Activated CD8-positive, alpha-beta T cell treated with anti-CD3 and anti-CD28 coated beads for 36 hours (primary cell): ENCODE results near the gene COL3A1. TPM values are rescaled to one million over a fixed set of nuclear protein-coding genes. Genes with fewer than 3 reads are reported as not detected.
A peak's percentile ranks its signal among the peaks of the same experiment; 100 is the strongest.

Source experiments
- ATAC-seq: fragments of 200-7000 bp; cut with Tn5 transposase; one replicate; pipeline ENCODE4 v1.10.0; 2021; ENCODE audit warnings: mild to moderate bottlenecking, moderate library complexity
- CTCF ChIA-PET: fragments of 350-600 bp; sonication (Branson Sonifier 250); formaldehyde crosslinking; loops from one replicate; lab custom pipeline; 2021; ENCODE audit warnings: antibody characterized with exemption; lab: Charles Lee
- POLR2A ChIA-PET: fragments of 350-600 bp; sonication (Branson Sonifier 250); formaldehyde crosslinking; loops from one replicate; lab custom pipeline; 2021; ENCODE audit warnings: antibody characterized with exemption; lab: Charles Lee
- DNase-seq: peaks from one replicate; pipeline ENCODE4 v3.0.0-alpha.2; 2020
- H3K27ac Mint-ChIP-seq: one replicate; pipeline ENCODE4 v1.8.0; 2021; ENCODE audit warnings: mild to moderate bottlenecking, mixed read lengths
- H3K27me3 Mint-ChIP-seq: one replicate; pipeline ENCODE4 v1.8.0; 2021; ENCODE audit warnings: mixed read lengths
- H3K36me3 Mint-ChIP-seq: one replicate; pipeline ENCODE4 v1.8.0; 2021; ENCODE audit warnings: low read depth, mixed read lengths
- H3K4me1 Mint-ChIP-seq: one replicate; pipeline ENCODE4 v1.8.0; 2021; ENCODE audit warnings: low read depth, mixed read lengths
- H3K4me3 Mint-ChIP-seq: one replicate; pipeline ENCODE4 v1.8.0; 2021; ENCODE audit warnings: mild to moderate bottlenecking, moderate library complexity, mixed read lengths
- H3K9me3 Mint-ChIP-seq: one replicate; pipeline ENCODE4 v1.8.0; 2021; ENCODE audit warnings: mixed read lengths
- intact Hi-C: fragments of 100-400 bp; cut with micrococcal nuclease; formaldehyde crosslinking; loops from one replicate; pipeline ENCODE4 v1.10.0; 2022
- total RNA-seq, 2 experiments: library from RNA; stranded (reverse); gene quantifications; one replicate each; pipeline ENCODE4 v1.2.3, GENCODE V29; 2021
- TF ChIP-seq, protein P1 (sequence below): fragments of 200-600 bp; IDR thresholded peaks from one replicate; pipeline ENCODE4 v1.8.0; 2022; ENCODE audit warnings: antibody characterized with exemption, mild to moderate bottlenecking

Gene COL3A1
- total RNA-seq, 2 experiments from 2014 or later: not detected

DNA sequence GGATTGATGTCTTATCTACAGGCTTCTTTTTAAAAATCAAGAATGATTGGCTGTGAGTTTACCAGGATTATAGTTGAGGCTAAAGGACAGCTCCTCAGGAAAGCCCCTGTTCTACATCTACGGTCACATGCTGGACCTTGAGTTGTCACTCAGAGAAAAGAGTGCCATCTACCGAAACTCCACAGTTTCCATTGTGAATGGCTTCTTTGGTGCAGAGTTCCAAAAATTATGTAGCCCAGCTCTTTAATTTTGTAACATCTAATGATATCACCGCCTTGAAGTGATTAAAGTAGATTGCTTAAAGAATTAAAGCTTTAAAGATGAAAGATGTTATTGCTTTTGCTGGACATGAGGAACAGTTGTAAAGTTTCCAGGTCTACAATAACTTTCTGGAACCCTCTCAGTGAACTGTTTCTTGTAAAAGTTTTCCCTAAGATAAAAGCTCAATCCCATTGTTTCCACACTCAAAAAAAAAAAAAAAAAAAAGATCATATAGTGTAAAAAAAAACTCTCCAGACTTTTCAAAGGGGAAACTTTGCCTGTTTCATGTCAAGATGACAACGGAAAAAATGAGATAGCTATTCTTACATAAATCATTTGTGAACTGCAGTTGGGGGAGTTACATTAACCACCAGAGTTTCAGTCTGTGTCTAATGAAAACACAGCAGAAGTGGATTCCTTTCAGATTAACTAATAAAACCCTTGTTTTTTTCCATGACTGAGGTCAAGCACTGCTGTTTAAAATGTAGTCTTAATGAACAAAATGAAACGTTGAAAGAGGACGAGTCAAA is 4.3 kb downstream of the COL3A1 start:
- intact Hi-C loops: no loop called here
- Mint-ChIP-seq H3K4me3 (peak overlapping the region; percentile 11), H3K27me3 (peaks cover 8% of the 10 kb centered on the region), H3K36me3 (no peaks in the 10 kb centered on the region), H3K27ac (peak overlapping the region; percentile 56), H3K9me3 (no peaks in the 10 kb centered on the region), H3K4me1 (peaks cover 21% of the 10 kb centered on the region)
- POLR2A ChIA-PET: no interaction called here
- TF ChIP-seq, protein P1, sequence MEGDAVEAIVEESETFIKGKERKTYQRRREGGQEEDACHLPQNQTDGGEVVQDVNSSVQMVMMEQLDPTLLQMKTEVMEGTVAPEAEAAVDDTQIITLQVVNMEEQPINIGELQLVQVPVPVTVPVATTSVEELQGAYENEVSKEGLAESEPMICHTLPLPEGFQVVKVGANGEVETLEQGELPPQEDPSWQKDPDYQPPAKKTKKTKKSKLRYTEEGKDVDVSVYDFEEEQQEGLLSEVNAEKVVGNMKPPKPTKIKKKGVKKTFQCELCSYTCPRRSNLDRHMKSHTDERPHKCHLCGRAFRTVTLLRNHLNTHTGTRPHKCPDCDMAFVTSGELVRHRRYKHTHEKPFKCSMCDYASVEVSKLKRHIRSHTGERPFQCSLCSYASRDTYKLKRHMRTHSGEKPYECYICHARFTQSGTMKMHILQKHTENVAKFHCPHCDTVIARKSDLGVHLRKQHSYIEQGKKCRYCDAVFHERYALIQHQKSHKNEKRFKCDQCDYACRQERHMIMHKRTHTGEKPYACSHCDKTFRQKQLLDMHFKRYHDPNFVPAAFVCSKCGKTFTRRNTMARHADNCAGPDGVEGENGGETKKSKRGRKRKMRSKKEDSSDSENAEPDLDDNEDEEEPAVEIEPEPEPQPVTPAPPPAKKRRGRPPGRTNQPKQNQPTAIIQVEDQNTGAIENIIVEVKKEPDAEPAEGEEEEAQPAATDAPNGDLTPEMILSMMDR: no peak
- DNase-seq (peak; percentile 3), ATAC-seq (peak; percentile 82)
- CTCF ChIA-PET: interaction anchor here (1.1 kb wide), 1 partner anchor 454 kb away, joined by 3 read pairs; no protein-coding TSS in a partner anchor

DNA sequence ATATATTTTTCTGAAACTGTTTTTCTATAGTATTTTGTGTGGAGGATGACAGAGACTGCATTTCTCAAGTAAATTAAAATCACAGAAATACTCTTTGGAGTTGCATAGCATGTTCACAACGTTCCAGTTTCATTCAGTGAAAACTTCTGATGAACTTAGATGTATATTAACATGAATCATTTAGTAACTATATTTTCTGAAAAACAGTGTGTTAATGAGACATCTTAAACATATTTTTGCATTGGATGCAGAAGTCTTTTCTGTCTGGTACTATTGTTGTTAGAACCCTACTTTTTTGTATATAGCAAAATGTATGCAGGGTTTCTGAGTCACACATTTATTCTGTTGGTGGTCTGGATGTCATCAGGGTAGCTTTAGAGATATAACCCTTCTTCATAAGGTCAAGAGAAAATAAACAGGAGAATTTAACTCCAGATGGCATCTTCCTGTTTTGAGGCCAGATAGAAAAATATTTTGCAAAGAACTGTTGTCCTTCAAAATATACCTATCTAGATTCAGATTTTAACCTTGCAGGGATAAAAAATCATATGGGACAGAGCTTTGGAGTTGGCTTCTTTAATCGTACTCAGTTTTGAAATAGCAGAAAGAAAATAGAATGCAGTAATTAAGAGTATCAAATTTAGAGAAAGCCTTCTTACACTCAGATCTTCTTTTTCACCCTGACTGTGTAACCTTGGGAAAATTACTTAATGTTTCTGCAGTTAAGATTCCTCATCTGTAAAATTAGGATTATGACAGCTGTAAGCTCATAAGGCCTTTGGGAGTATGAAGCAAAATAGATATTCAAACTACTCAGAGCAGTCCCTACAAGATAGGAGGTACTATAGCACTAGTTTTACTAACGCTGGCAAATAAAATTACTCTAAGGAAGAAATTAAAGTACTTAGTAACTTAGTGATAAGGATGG is 5.3 kb downstream of the COL3A1 start:
- Mint-ChIP-seq H3K36me3 (no peaks in the 10 kb centered on the region), H3K9me3 (no peaks in the 10 kb centered on the region), H3K4me3 (peak overlapping the region; percentile 11), H3K27me3 (peaks cover 6% of the 10 kb centered on the region), H3K4me1 (peaks cover 18% of the 10 kb centered on the region), H3K27ac (peak overlapping the region; percentile 56)
- ATAC-seq (peak; percentile 40), DNase-seq (no peak)
- intact Hi-C loops: no loop called here
- POLR2A ChIA-PET: no interaction called here
- TF ChIP-seq, protein P1: no peak
- CTCF ChIA-PET: no interaction called here

DNA sequence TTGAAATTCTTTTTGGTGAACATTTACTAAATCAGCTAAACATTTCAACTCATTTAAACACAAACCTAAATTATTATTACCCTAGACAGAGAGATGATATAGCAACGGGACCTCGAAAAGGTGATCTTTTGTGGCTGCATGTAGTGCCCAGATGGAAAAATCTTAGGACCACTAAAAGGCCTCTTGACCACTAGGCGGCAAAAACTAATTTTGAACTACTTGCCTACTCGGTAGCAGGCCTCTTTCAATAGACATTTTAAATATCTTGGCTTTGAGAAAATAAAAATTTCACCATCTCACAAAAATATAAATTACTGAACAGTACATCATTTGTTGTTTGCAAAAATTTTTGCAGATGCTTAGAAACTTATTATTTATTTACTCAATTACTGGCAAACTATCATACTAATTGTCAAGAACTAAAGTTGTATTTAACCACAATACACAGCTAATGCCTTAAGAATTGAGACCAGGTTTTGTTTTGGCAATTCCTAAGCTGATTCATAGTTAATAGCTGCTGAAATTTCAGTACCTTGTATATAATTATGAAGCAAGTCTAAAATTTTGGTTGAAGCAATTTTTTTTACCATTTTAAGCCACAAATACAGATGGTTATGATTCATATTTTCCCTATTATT is 9.4 kb downstream of the COL3A1 start:
- no peak for DNase-seq
- H3K36me3 Mint-ChIP-seq: no peaks in the 10 kb centered on the region
- ChIA-PET CTCF (interaction anchor here (0.9 to 1.6 kb wide), 5 partner anchors 11 to 459 kb away, joined by 3 to 8 read pairs (median 4); no protein-coding TSS in a partner anchor), POLR2A (no interaction called here)
- intact Hi-C loops: no loop called here
- no peak overlapping the region for H3K27ac Mint-ChIP-seq
- H3K4me3 Mint-ChIP-seq: no peak overlapping the region
- ATAC-seq: no peak
- H3K9me3 Mint-ChIP-seq: no peaks in the 10 kb centered on the region
- H3K4me1 Mint-ChIP-seq: peaks cover 12% of the 10 kb centered on the region
- TF ChIP-seq, protein P1: no peak
- peaks cover 3% of the 10 kb centered on the region for H3K27me3 Mint-ChIP-seq

GRCh38 chr2:188984065-188984491 is 9.9 kb downstream of the COL3A1 start:
- DNase-seq (no peak), ATAC-seq (no peak)
- POLR2A ChIA-PET: no interaction called here
- Mint-ChIP-seq H3K36me3 (no peaks in the 10 kb centered on the region), H3K4me1 (peaks cover 7% of the 10 kb centered on the region), H3K4me3 (no peak overlapping the region), H3K9me3 (no peaks in the 10 kb centered on the region), H3K27me3 (peaks cover 3% of the 10 kb centered on the region), H3K27ac (no peak overlapping the region)
- TF ChIP-seq, protein P1: no peak
- intact Hi-C loops: no loop called here
- CTCF ChIA-PET: interaction anchor here (0.9 to 1.6 kb wide), 5 partner anchors 10 to 459 kb away, joined by 3 to 8 read pairs (median 4); no protein-coding TSS in a partner anchor
